T-cell (primary cell): ENCODE results near the gene ERP27. TPM values are rescaled to one million over a fixed set of nuclear protein-coding genes. Genes with fewer than 3 reads are reported as not detected.

ENCODE experiments used
- ATAC-seq, 4 experiments: fragments of 200-7000 bp in 3 of 4; fragments of 150-1000 bp in 1 of 4; cut with Tn5 transposase; replicated peaks in 1 of 4; 1 replicate in 3 of 4; 2 replicates in 1 of 4; pipeline ENCODE4 v1.10.0; 2021; ENCODE audit warnings: moderate library complexity in 3 of 4, mild to moderate bottlenecking in 2 of 4, moderate number of reproducible peaks in 1 of 4
- CTCF ChIA-PET, 2 donors: fragments of 300-600 bp; sonication (Branson Sonifier 250); formaldehyde crosslinking; loops; one replicate each; lab custom pipeline; 2022; ENCODE audit warnings: antibody characterized with exemption in 2 of 2; lab: Charles Lee
- POLR2A ChIA-PET, 2 donors: fragments of 300-600 bp; sonication (Branson Sonifier 250); formaldehyde crosslinking; loops; one replicate each; lab custom pipeline; 2022; ENCODE audit warnings: antibody characterized with exemption in 2 of 2; lab: Charles Lee
- DNase-seq, 35 experiments: peaks; one replicate each; pipeline versions ENCODE4 v3.0.0 to v3.0.0-alpha.2; 2013 to 2023
- H3K27ac ChIP-seq: one replicate; pipeline ENCODE4 v1.5.1; 2013; ENCODE audit warnings: low read length
- H3K27me3 ChIP-seq, 2 experiments: replicated peaks in 1 of 2; 1 replicate in 1 of 2; 2 replicates in 1 of 2; pipeline versions ENCODE4 v1.6.1 to v1.7.0; 2013; ENCODE audit warnings: low read length in 1 of 2, mixed read lengths in 1 of 2; ENCODE audit not compliant: control insufficient read depth in 2 of 2, insufficient read depth in 2 of 2; ENCODE audit errors: extremely low read depth in 1 of 2
- H3K36me3 ChIP-seq, 2 donors: 1 replicate in 1 of 2; 2 replicates in 1 of 2; pipeline versions ENCODE4 v1.6.1 to v1.7.0; 2013; ENCODE audit warnings: low read length in 1 of 2; ENCODE audit not compliant: control insufficient read depth in 2 of 2, insufficient read depth in 1 of 2; ENCODE audit errors: extremely low read depth in 1 of 2
- H3K4me1 ChIP-seq, 2 experiments: 1 replicate in 1 of 2; 2 replicates in 1 of 2; pipeline versions ENCODE4 v1.6.1 to v1.7.0; 2013; ENCODE audit warnings: low read length in 2 of 2, mixed read lengths in 1 of 2; ENCODE audit not compliant: insufficient read depth in 2 of 2, control insufficient read depth in 1 of 2; ENCODE audit errors: extremely low read depth in 1 of 2
- H3K4me3 ChIP-seq, 2 donors: 1 replicate in 1 of 2; 2 replicates in 1 of 2; pipeline versions ENCODE4 v1.5.1 to v1.7.0; 2013; ENCODE audit warnings: mild to moderate bottlenecking in 2 of 2, low read length in 1 of 2, moderate library complexity in 1 of 2; ENCODE audit not compliant: control insufficient read depth in 1 of 2; ENCODE audit errors: extremely low read depth in 1 of 2
- H3K9me3 ChIP-seq: 2 replicates; pipeline ENCODE4 v1.7.0; 2013
- H3K27ac Mint-ChIP-seq, 2 donors: one replicate each; pipeline ENCODE4 v1.8.0; 2020 to 2021; ENCODE audit warnings: mild to moderate bottlenecking in 2 of 2, mixed read lengths in 2 of 2
- H3K27me3 Mint-ChIP-seq, 2 donors: one replicate each; pipeline ENCODE4 v1.8.0; 2021 to 2022; ENCODE audit warnings: mixed read lengths in 2 of 2
- H3K36me3 Mint-ChIP-seq: one replicate; pipeline ENCODE4 v1.8.0; 2021; ENCODE audit warnings: mixed read lengths
- H3K4me1 Mint-ChIP-seq, 3 donors: one replicate each; pipeline ENCODE4 v1.8.0; 2020 to 2022; ENCODE audit warnings: mixed read lengths in 3 of 3, mild to moderate bottlenecking in 1 of 3
- H3K4me3 Mint-ChIP-seq, 3 donors: one replicate each; pipeline ENCODE4 v1.8.0; 2020 to 2022; ENCODE audit warnings: mild to moderate bottlenecking in 3 of 3, mixed read lengths in 3 of 3, moderate library complexity in 3 of 3
- H3K9me3 Mint-ChIP-seq, 3 donors: one replicate each; pipeline ENCODE4 v1.8.0; 2020 to 2022; ENCODE audit warnings: mixed read lengths in 3 of 3
- WGBS: methylation state at CpG from one replicate; pipeline ENCODE4 v1.1.5; 2013; ENCODE audit warnings: missing lambda C conversion rate; ENCODE audit not compliant: insufficient coverage; 5-methylcytosine and 5-hydroxymethylcytosine counted together
- total RNA-seq, 35 experiments: library from RNA in 6 of 35; stranded (reverse) in 6 of 35; fragments of 120-200 nt in 1 of 35; gene quantifications; one replicate each; pipeline versions ENCODE4 v1.2.1 to v1.2.4 and lab custom pipeline; 2013 to 2026

ERP27 gene
- total RNA-seq, 5 donors from 2014 or later (not counting 1 experiment from before 2014, with no cell fraction given): 11.1 to 21.8 (median 14.7) TPM

DNA sequence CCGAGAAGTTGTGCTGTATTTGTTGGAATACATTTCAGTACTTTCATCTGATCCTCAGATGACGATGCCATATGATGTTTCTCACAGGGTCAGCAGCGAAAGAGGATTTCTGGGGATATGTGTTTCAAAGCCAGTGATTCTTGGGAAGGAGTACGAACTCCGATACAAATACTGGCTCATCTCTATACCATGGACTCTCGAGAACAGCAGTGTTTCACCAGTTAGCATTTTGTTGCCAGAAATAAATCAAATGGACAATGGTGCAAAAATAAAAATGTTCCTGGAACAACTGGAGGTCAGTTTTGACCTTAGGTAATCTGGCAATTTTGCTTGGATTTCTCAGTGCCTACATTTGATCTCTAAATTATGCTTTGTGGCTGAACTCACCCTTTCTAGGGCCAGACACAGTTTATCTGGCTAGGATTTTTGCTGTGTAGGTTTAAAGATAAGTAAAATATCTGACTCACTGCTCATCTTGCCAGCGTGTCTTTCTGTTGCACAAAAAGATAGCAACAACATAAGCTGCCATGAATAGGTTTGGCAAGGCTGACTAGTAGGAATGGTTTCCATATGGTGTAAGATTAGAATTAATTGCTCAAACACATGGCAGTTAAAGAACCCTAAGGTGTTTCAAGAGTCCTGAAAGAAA lies 41.7 kb downstream of the ERP27 start:
- CTCF ChIA-PET: interaction anchor here in 1 of 2 donors (0.5 kb wide), 1 partner anchor 678 kb away, joined by 3 read pairs; no protein-coding TSS in a partner anchor
- H3K27me3 Mint-ChIP-seq: peaks cover 0 to 3% of the 10 kb centered on the region in 2 donors

DNA sequence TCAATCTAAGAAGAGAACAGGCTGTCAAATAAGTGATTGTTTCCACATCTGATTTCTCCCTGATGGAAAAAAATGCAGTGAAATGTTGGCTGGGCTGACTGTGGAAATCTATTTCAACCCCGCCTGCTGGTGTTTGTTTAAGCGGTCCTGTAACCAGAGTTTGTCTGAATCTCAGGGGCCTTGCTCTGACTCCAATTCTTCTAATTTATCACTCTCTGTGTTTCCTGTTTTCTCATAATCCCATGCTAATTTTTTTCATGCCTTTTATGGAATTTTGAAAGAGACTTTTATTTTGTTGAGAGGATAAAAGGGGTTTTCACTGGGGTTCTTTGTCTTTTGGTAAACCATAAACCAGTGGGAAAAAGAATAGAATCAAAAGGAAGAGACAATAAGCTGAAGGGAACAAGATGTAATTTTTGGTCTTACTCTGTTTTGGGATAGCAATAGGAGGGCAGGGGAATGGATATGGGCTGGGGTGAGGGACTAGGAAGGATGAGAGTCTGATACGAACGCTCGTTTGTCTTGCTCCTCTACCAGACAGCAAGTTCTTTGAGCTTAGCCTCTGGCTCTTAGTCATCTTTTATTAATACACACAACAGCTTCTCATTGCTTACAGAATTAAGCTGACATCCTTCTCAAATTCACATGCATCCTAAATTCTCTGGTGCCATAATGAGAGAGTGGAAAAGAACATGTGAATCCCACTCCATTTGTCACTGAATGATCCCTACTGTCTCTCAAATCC lies 44.7 kb downstream of the ERP27 start:
- Mint-ChIP-seq H3K4me1 (no peaks in the 10 kb centered on the region), H3K27me3 (peaks cover 3% of the 10 kb centered on the region in 2 donors), H3K27ac (no peak overlapping the region), H3K9me3 (no peaks in the 10 kb centered on the region), H3K36me3 (no peaks in the 10 kb centered on the region), H3K4me3 (no peak overlapping the region)
- no peaks in the 10 kb centered on the region for H3K4me1 ChIP-seq
- no CpG with 5 or more reads among the region's 5 CpGs for WGBS
- no peaks in the 10 kb centered on the region for H3K9me3 ChIP-seq
- ATAC-seq (no peak), DNase-seq (no peak)
- H3K4me3 ChIP-seq: no peak overlapping the region
- no peaks in the 10 kb centered on the region for H3K36me3 ChIP-seq
- H3K27me3 ChIP-seq: no peaks in the 10 kb centered on the region
- no peak overlapping the region for H3K27ac ChIP-seq
- CTCF ChIA-PET: interaction anchor here in 1 of 2 donors (0.6 to 1.7 kb wide), 3 partner anchors 14 to 102 kb away, joined by 3 to 6 read pairs (median 3); no protein-coding TSS in a partner anchor
- POLR2A ChIA-PET: interaction anchor here (0.5 to 0.7 kb wide), 3 partner anchors 11 to 45 kb away, joined by 3 to 4 read pairs (median 4); no protein-coding TSS in a partner anchor

More for the DNA sequence above, 41.7 kb downstream of the ERP27 start:
- no peaks in the 10 kb centered on the region for H3K9me3 Mint-ChIP-seq
- Histone ChIP-seq H3K4me1 (no peaks in the 10 kb centered on the region), H3K27me3 (no peaks in the 10 kb centered on the region), H3K4me3 (no peak overlapping the region), H3K36me3 (no peaks in the 10 kb centered on the region), H3K9me3 (no peaks in the 10 kb centered on the region), H3K27ac (no peak overlapping the region)
- POLR2A ChIA-PET: no interaction called here
- H3K27ac Mint-ChIP-seq: no peak overlapping the region
- peaks cover 7% of the 10 kb centered on the region for H3K36me3 Mint-ChIP-seq
- no peaks in the 10 kb centered on the region for H3K4me1 Mint-ChIP-seq
- H3K4me3 Mint-ChIP-seq: no peak overlapping the region
- ATAC-seq (no peak), DNase-seq (no peak)
- 100% methylated on average over 1 of the region's 7 CpGs for WGBS

GRCh38 chr12:14892726-14893505 lies 45.4 kb downstream of the ERP27 start:
- H3K36me3 ChIP-seq: no peaks in the 10 kb centered on the region
- ChIA-PET POLR2A (interaction anchor here in 1 of 2 donors (1.4 kb wide), 1 partner anchor 10 kb away, joined by 5 read pairs; no protein-coding TSS in a partner anchor), CTCF (interaction anchor here in 1 of 2 donors (1.0 kb wide), 1 partner anchor 15 kb away, joined by 4 read pairs; no protein-coding TSS in a partner anchor)
- ATAC-seq: no peak
- no peak overlapping the region for H3K4me3 Mint-ChIP-seq
- no peaks in the 10 kb centered on the region for H3K9me3 Mint-ChIP-seq
- H3K4me3 ChIP-seq: no peak overlapping the region
- WGBS: 78% methylated on average over 4 of the region's 7 CpGs
- peaks cover 3 to 7% of the 10 kb centered on the region in 2 donors for H3K27me3 Mint-ChIP-seq
- H3K27ac Mint-ChIP-seq: no peak overlapping the region
- H3K4me1 Mint-ChIP-seq: no peaks in the 10 kb centered on the region
- no peaks in the 10 kb centered on the region for H3K9me3 ChIP-seq
- H3K4me1 ChIP-seq: no peaks in the 10 kb centered on the region
- no peak overlapping the region for H3K27ac ChIP-seq
- no peaks in the 10 kb centered on the region for H3K36me3 Mint-ChIP-seq
- DNase-seq: no peak
- H3K27me3 ChIP-seq: no peaks in the 10 kb centered on the region

DNA sequence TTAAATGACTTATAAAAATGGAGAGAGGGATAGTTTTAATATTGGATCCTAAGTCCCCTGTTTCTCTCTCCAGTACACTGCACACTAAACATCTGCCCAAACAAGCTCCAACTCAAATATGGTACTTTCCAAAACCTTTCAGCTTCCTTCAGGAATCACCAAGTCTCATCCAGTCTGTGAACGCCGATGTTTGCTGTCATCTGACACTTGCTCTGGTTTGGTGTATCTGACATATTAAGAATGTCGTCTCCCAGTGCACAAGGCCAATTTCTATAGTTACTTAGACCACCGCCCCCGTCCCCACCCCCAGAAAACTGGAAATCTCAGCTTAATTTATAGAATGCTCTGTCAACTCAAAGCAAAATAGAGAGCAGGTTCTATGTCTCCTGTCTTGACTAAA lies 47.6 kb downstream of the ERP27 start:
- no peak for ATAC-seq
- peaks cover 9 to 11% (median 10%) of the 10 kb centered on the region in 3 donors for H3K4me1 Mint-ChIP-seq
- POLR2A ChIA-PET: interaction anchor here in 1 of 2 donors (0.6 to 1.1 kb wide), 2 partner anchors 11 to 46 kb away, joined by 3 to 4 read pairs; no protein-coding TSS in a partner anchor
- H3K9me3 ChIP-seq: no peaks in the 10 kb centered on the region
- H3K27ac Mint-ChIP-seq: no peak overlapping the region
- H3K4me1 ChIP-seq: peaks cover 0 to 4% of the 10 kb centered on the region in 2 experiments
- no peaks in the 10 kb centered on the region for H3K36me3 ChIP-seq
- DNase-seq: no peak
- H3K36me3 Mint-ChIP-seq: no peaks in the 10 kb centered on the region
- H3K27ac ChIP-seq: no peak overlapping the region
- H3K4me3 Mint-ChIP-seq: no peak overlapping the region
- no peak overlapping the region for H3K4me3 ChIP-seq
- no peaks in the 10 kb centered on the region for H3K9me3 Mint-ChIP-seq
- CTCF ChIA-PET: interaction anchor here (0.6 to 1.8 kb wide), 2 partner anchors 105 to 198 kb away, joined by 5 read pairs; no protein-coding TSS in a partner anchor
- WGBS: 94% methylated on average over 2 of the region's 5 CpGs
- H3K27me3 ChIP-seq: peaks cover 0 to under 1% of the 10 kb centered on the region in 2 experiments
- peaks cover 3 to 13% of the 10 kb centered on the region in 2 donors for H3K27me3 Mint-ChIP-seq

DNA sequence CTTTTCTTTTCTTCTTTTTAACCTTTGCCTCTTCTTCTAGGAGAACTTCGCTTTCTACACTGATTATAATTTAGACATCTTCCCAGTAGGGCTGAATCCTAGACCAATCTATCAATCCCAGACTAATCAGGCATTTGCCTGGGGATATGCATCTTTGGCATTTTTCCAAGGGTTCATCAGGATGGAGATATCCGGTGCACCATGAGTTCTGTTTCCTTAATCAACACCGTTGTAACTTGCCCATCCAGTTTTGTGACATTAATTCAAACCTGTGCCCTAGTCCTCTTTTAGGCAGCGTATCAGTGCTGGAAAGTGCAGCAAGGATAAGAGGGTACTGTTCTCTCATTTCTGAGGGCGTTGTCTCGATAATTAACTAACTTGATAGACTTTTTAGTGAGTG lies 52.1 kb downstream of the ERP27 start:
- Histone ChIP-seq H3K36me3 (no peaks in the 10 kb centered on the region), H3K27me3 (peaks cover 0 to 3% of the 10 kb centered on the region in 2 experiments), H3K4me3 (no peak overlapping the region), H3K4me1 (peaks cover 12 to 14% of the 10 kb centered on the region in 2 experiments), H3K9me3 (no peaks in the 10 kb centered on the region), H3K27ac (no peak overlapping the region)
- DNase-seq: no peak
- peaks cover 0 to 17% of the 10 kb centered on the region in 2 donors for H3K27me3 Mint-ChIP-seq
- POLR2A ChIA-PET: interaction anchor here in 1 of 2 donors (1.0 kb wide), 1 partner anchor 43 kb away, joined by 3 read pairs; no protein-coding TSS in a partner anchor
- WGBS: 100% methylated on average over 2 of the region's 6 CpGs
- peaks cover 30 to 38% (median 38%) of the 10 kb centered on the region in 3 donors for H3K4me1 Mint-ChIP-seq
- H3K9me3 Mint-ChIP-seq: no peaks in the 10 kb centered on the region
- CTCF ChIA-PET: interaction anchor here (0.5 to 1.1 kb wide), 3 partner anchors 12 to 342 kb away, joined by 3 to 5 read pairs (median 4); no protein-coding TSS in a partner anchor
- no peak overlapping the region for H3K4me3 Mint-ChIP-seq
- ATAC-seq: no peak
- H3K36me3 Mint-ChIP-seq: no peaks in the 10 kb centered on the region
- no peak overlapping the region for H3K27ac Mint-ChIP-seq
